ENCODE results near the gene ZBTB7C.

DNA sequence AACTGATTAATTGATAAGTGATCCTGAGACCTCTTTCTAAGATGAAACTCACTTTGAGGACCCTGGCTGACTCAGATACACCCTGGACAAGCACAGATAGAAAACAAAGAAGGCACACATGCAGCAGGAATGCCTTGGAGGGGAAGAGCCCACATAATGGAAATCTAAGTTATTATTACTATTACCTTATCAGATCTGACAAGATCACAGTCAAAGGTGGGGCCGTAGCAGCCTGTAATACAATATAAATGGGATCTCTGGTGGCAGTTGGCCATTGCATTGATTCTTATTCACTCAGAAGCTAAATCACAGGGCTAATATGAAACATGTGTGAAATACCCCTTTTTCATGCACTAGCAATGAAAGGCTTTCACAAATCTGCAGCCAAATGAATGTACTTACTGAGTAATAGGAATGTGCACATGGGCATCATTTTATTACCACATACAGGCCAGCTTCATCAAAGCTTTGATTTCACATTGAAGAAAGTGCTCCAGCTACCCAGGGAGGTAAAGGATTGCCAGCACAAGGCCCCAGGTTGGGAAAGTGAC is 84.0 kb downstream of the ZBTB7C start:
- TF ChIP-seq SP1 (IDR thresholded peaks at IDR 0.05) (no peak), TARDBP (IDR thresholded peaks at IDR 0.05) (no peak), HDGF (IDR thresholded peaks at IDR 0.05; ENCODE audit: borderline replicate concordance) (no peak)
- TF ChIP-seq, protein P1, sequence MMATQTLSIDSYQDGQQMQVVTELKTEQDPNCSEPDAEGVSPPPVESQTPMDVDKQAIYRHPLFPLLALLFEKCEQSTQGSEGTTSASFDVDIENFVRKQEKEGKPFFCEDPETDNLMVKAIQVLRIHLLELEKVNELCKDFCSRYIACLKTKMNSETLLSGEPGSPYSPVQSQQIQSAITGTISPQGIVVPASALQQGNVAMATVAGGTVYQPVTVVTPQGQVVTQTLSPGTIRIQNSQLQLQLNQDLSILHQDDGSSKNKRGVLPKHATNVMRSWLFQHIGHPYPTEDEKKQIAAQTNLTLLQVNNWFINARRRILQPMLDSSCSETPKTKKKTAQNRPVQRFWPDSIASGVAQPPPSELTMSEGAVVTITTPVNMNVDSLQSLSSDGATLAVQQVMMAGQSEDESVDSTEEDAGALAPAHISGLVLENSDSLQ (IDR thresholded peaks at IDR 0.05), result no peak
